K562 (cell line): ENCODE data around the gene RGS19. TPM values are rescaled to one million over a fixed set of nuclear protein-coding genes. Genes with fewer than 3 reads are reported as not detected.

ENCODE experiments used
- GATAD2A ChIP-seq: fragments of 450-650 bp; IDR thresholded peaks from 2 replicates; pipeline ENCODE4 v1.6.1; 2017
- MITF ChIP-seq: IDR thresholded peaks from 2 replicates; pipeline ENCODE4 v1.6.1; 2014; ENCODE audit warnings: antibody characterized with exemption
- STAG1 ChIP-seq: sonication (generic); formaldehyde crosslinking; IDR thresholded peaks from 2 replicates; pipeline ENCODE4 v1.5.0; 2020; ENCODE audit warnings: missing genetic modification reagents, borderline replicate concordance
- polyA plus RNA-seq, 8 experiments: library from polyadenylated mRNA; depleted of rRNA in 4 of 8; stranded (reverse) in 5 of 8; unstranded in 3 of 8; fragments of >200 nt; fragmentation: Nextera tagmentation in 2 of 8; fragmentation: Illumina TruSeq in 1 of 8; extraction: Ambion mirVana in 2 of 8; extraction: Trizol in 1 of 8; gene quantifications; 2 replicates each; pipeline versions ENCODE4 v1.2.1 to v1.2.3, GENCODE V29; 2011 to 2014; ENCODE audit warnings: inconsistent platforms in 1 of 8, missing spikeins in 1 of 8
- total RNA-seq, 7 experiments: library from RNA; depleted of rRNA in 6 of 7; stranded (reverse); fragments of >200 nt in 6 of 7; fragmentation: Illumina TruSeq in 2 of 7; extraction: Trizol in 2 of 7; gene quantifications; 2 replicates each; pipeline versions ENCODE4 v1.2.1 to v1.2.3, GENCODE V29; 2011 to 2021; ENCODE audit warnings: low replicate concordance in 1 of 7
- TF ChIP-seq, protein P1 (sequence below), 2 experiments: fragments of 450-650 bp; formaldehyde crosslinking in 1 of 2; IDR thresholded peaks; 2 replicates each; pipeline versions ENCODE4 v1.4.0 to v1.6.1; 2014 to 2020; ENCODE audit warnings: mild to moderate bottlenecking in 2 of 2, borderline replicate concordance in 1 of 2, low read depth in 1 of 2

Gene RGS19
- total and polyA plus RNA-seq, 9 of the 15 experiments (the other 6 are each of a cell fraction or from before 2014, with no cell fraction given): 0.41 to 23.7 (median 14.6) TPM

DNA sequence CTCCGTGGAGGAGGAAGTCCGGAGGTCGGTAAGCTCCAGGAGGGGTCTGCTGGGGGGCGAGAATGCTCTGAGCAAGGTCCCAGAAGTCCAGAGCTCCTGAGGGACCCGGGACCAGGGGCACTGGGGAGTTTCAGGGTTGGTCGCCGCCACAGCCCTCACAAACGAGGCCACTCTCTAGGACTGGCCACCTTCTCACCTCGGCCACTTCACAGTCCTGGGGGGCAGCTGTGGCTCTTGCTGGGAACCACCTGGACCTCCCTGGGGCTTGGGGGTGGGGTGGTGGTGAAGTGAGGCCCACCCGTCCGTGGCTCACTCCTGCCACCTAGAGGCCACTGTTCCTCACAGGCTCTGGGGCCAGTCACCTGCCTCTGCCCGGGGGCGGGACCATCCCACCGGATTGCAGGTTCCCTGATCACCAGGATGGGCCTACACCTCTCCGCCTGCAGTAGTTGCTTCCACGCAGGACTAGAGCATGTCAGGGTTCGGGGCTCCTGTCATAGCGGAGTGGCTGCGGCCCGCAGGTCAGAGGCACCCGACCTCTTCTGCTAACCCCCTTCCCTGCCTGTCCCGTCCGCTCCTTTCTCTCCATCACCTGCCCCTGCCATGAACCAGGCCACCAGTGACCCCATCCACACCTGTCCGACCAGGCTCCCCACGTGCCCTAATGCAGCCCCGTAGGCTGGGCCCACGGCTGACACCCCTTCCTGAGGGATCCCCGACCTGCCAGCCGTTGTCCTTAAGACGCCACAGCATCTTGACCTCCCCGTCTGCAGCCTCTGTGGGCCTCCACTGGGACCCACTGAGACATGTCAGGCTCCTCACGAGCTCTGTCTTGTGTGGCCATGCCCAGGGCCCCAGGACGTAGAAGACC is 21.5 kb downstream of the RGS19 start (continued):
- TF ChIP-seq STAG1 (CRISPR knock-in tag) (peak; percentile 74), GATAD2A (no peak), MITF (peak; percentile 58; the same call in 1 of the 2 replicates)
- TF ChIP-seq, protein P1, sequence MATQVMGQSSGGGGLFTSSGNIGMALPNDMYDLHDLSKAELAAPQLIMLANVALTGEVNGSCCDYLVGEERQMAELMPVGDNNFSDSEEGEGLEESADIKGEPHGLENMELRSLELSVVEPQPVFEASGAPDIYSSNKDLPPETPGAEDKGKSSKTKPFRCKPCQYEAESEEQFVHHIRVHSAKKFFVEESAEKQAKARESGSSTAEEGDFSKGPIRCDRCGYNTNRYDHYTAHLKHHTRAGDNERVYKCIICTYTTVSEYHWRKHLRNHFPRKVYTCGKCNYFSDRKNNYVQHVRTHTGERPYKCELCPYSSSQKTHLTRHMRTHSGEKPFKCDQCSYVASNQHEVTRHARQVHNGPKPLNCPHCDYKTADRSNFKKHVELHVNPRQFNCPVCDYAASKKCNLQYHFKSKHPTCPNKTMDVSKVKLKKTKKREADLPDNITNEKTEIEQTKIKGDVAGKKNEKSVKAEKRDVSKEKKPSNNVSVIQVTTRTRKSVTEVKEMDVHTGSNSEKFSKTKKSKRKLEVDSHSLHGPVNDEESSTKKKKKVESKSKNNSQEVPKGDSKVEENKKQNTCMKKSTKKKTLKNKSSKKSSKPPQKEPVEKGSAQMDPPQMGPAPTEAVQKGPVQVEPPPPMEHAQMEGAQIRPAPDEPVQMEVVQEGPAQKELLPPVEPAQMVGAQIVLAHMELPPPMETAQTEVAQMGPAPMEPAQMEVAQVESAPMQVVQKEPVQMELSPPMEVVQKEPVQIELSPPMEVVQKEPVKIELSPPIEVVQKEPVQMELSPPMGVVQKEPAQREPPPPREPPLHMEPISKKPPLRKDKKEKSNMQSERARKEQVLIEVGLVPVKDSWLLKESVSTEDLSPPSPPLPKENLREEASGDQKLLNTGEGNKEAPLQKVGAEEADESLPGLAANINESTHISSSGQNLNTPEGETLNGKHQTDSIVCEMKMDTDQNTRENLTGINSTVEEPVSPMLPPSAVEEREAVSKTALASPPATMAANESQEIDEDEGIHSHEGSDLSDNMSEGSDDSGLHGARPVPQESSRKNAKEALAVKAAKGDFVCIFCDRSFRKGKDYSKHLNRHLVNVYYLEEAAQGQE (IDR thresholded peaks at IDR 0.05; ENCODE audit: borderline replicate concordance): peak; percentile 72; the same call in 1 of the 2 replicates
- TF ChIP-seq, protein P1 (CRISPR knock-in tag; IDR thresholded peaks at IDR 0.05; ENCODE audit: low read depth): no peak
